Skeletal muscle tissue (tissue), 4 donors: ENCODE data around the gene MEG3. TPM values are rescaled to one million over a fixed set of nuclear protein-coding genes. Genes with fewer than 3 reads are reported as not detected.

Experiments
- H3K27ac ChIP-seq: one replicate; pipeline ENCODE4 v1.7.0; 2013; ENCODE audit warnings: mild to moderate bottlenecking, low read depth, low read length, inconsistent platforms
- H3K27me3 ChIP-seq, 3 donors: one replicate each; pipeline ENCODE4 v1.7.0; 2013; ENCODE audit warnings: low read length in 3 of 3; ENCODE audit not compliant: control insufficient read depth in 3 of 3, insufficient read depth in 3 of 3
- H3K36me3 ChIP-seq, 3 donors: one replicate each; pipeline ENCODE4 v1.7.0; 2013; ENCODE audit warnings: low read length in 3 of 3; ENCODE audit not compliant: control insufficient read depth in 3 of 3, insufficient read depth in 3 of 3
- H3K4me1 ChIP-seq, 3 donors: one replicate each; pipeline ENCODE4 v1.7.0; 2013; ENCODE audit warnings: low read length in 3 of 3, mild to moderate bottlenecking in 3 of 3; ENCODE audit not compliant: control insufficient read depth in 3 of 3, insufficient read depth in 3 of 3
- H3K4me3 ChIP-seq, 3 donors: one replicate each; pipeline ENCODE4 v1.7.0; 2013; ENCODE audit warnings: low read length in 3 of 3
- H3K9ac ChIP-seq, 3 donors: one replicate each; pipeline ENCODE4 v1.7.0; 2013; ENCODE audit warnings: low read length in 3 of 3, mild to moderate bottlenecking in 3 of 3, moderate library complexity in 2 of 3, low read depth in 1 of 3
- H3K9me3 ChIP-seq, 3 donors: one replicate each; pipeline ENCODE4 v1.7.0; 2013; ENCODE audit warnings: low read length in 3 of 3; ENCODE audit not compliant: control insufficient read depth in 3 of 3
- total RNA-seq: library from RNA; depleted of rRNA; stranded (reverse); fragments of >200 nt; gene quantifications from one replicate; pipeline ENCODE4 v1.2.3, GENCODE V29; 2014
- donor health status: Osteomylitis.

MEG3 gene
- total RNA-seq, 1 donor from 2014 or later, result 587 TPM

GRCh38 chr14:100900837-100901390, 75.0 kb downstream of the MEG3 start:
- Histone ChIP-seq H3K27me3 (peaks cover 20 to 54% (median 44%) of the 10 kb centered on the region in 3 donors), H3K4me3 (no peak overlapping the region), H3K27ac (no peak overlapping the region), H3K9ac (no peak overlapping the region), H3K36me3 (no peaks in the 10 kb centered on the region), H3K4me1 (peaks cover 10 to 19% (median 11%) of the 10 kb centered on the region in 3 donors), H3K9me3 (no peaks in the 10 kb centered on the region)

- Histone ChIP-seq H3K4me3 (no peak overlapping the region), H3K27me3 (peaks cover 24 to 61% (median 45%) of the 10 kb centered on the region in 3 donors)
Observed at GRCh38 chr14:100901391-100902183, 75.7 kb downstream of the MEG3 start.

GRCh38 chr14:100902295-100903133, 76.6 kb downstream of the MEG3 start:
- Histone ChIP-seq H3K4me3 (no peak overlapping the region), H3K27me3 (peaks cover 33 to 64% (median 50%) of the 10 kb centered on the region in 3 donors), H3K4me1 (peaks cover 6 to 14% (median 11%) of the 10 kb centered on the region in 3 donors), H3K9ac (no peak overlapping the region), H3K36me3 (no peaks in the 10 kb centered on the region), H3K27ac (no peak overlapping the region), H3K9me3 (no peaks in the 10 kb centered on the region)

More at GRCh38 chr14:100901391-100902183, 75.7 kb downstream of the MEG3 start:
- Histone ChIP-seq H3K9ac (no peak overlapping the region), H3K36me3 (no peaks in the 10 kb centered on the region), H3K27ac (no peak overlapping the region), H3K9me3 (no peaks in the 10 kb centered on the region), H3K4me1 (peaks cover 6 to 14% (median 11%) of the 10 kb centered on the region in 3 donors)

- Histone ChIP-seq H3K4me1 (peaks cover 6 to 14% (median 11%) of the 10 kb centered on the region in 3 donors), H3K27me3 (peaks cover 33 to 64% (median 50%) of the 10 kb centered on the region in 3 donors), H3K9me3 (no peaks in the 10 kb centered on the region), H3K27ac (no peak overlapping the region), H3K9ac (no peak overlapping the region), H3K4me3 (no peak overlapping the region), H3K36me3 (no peaks in the 10 kb centered on the region)
Observed at GRCh38 chr14:100903134-100903468, 77.2 kb downstream of the MEG3 start.

- Histone ChIP-seq H3K36me3 (no peaks in the 10 kb centered on the region), H3K27ac (no peak within 1 kb of the TSS), H3K9ac (no peak within 1 kb of the TSS), H3K4me3 (no peak within 1 kb of the TSS), H3K9me3 (no peaks in the 10 kb centered on the region), H3K4me1 (peaks cover 6 to 14% (median 11%) of the 10 kb centered on the region in 3 donors), H3K27me3 (peaks cover 33 to 59% (median 50%) of the 10 kb centered on the region in 3 donors)
Observed at GRCh38 chr14:100903672-100904185, 77.8 kb downstream of the MEG3 start, which contains the start of gene RTL1. TSS of gene RTL1 (minus strand) at chr14:100903722. CDS start at chr14:100884788, 18,934 bp downstream.

- Histone ChIP-seq H3K9me3 (no peaks in the 10 kb centered on the region), H3K27ac (no peak overlapping the region), H3K36me3 (no peaks in the 10 kb centered on the region), H3K27me3 (peaks cover 30 to 51% (median 47%) of the 10 kb centered on the region in 3 donors), H3K4me1 (peaks cover under 1 to 9% (median 4%) of the 10 kb centered on the region in 3 donors), H3K9ac (no peak overlapping the region), H3K4me3 (no peak overlapping the region)
Observed at GRCh38 chr14:100904307-100905087, 78.6 kb downstream of the MEG3 start.

- Histone ChIP-seq H3K4me1 (peaks cover 0 to 5% (median 3%) of the 10 kb centered on the region in 3 donors), H3K27me3 (peaks cover 26 to 47% (median 46%) of the 10 kb centered on the region in 3 donors)
Observed at GRCh38 chr14:100905166-100905565, 79.2 kb downstream of the MEG3 start.

GRCh38 chr14:100906420-100906819, 80.5 kb downstream of the MEG3 start:
- no peak overlapping the region for H3K27ac ChIP-seq
- peaks cover 21 to 42% (median 42%) of the 10 kb centered on the region in 3 donors for H3K27me3 ChIP-seq
- H3K9ac ChIP-seq, result no peak overlapping the region
- no peaks in the 10 kb centered on the region for H3K4me1 ChIP-seq
- H3K4me3 ChIP-seq, result no peak overlapping the region
- no peaks in the 10 kb centered on the region for H3K36me3 ChIP-seq
- no peaks in the 10 kb centered on the region for H3K9me3 ChIP-seq

More at GRCh38 chr14:100905166-100905565, 79.2 kb downstream of the MEG3 start:
- Histone ChIP-seq H3K9me3 (no peaks in the 10 kb centered on the region), H3K36me3 (no peaks in the 10 kb centered on the region), H3K9ac (no peak overlapping the region), H3K27ac (no peak overlapping the region), H3K4me3 (no peak overlapping the region)

GRCh38 chr14:100907240-100907639, 81.3 kb downstream of the MEG3 start:
- H3K9me3 ChIP-seq, result no peaks in the 10 kb centered on the region
- H3K9ac ChIP-seq, result no peak overlapping the region
- no peaks in the 10 kb centered on the region for H3K4me1 ChIP-seq
- no peaks in the 10 kb centered on the region for H3K36me3 ChIP-seq
- no peak overlapping the region for H3K27ac ChIP-seq
- no peak overlapping the region for H3K4me3 ChIP-seq
- H3K27me3 ChIP-seq, result peaks cover 21 to 37% (median 36%) of the 10 kb centered on the region in 3 donors
